GM13977 (cell line): ENCODE data around the gene FAM78A.
"Not testable (repeated sequence)": the region's sequence is repeated elsewhere in the genome, so short reads cannot be mapped to it uniquely, and the experiment has no call there.

ENCODE experiments used
- DNase-seq: peaks from one replicate; pipeline ENCODE4 v3.0.0; 2012; ENCODE audit warnings: low spot score
- CTCF ChIP-seq: IDR thresholded peaks from 2 replicates; pipeline ENCODE4 v1.5.1; 2012; ENCODE audit warnings: mild to moderate bottlenecking, control low read depth; ENCODE audit not compliant: insufficient read depth; ENCODE audit errors: extremely low read depth, missing control alignments
- in situ Hi-C: fragments of 300-500 bp; cut with MboI; formaldehyde crosslinking; loops from one replicate; pipeline ENCODE4 v1.12.0; 2022; ENCODE audit warnings: low sequenced_read_pairs, low pct_unique_long_range_greater_than_20kb, mixed read lengths, inconsistent platforms; ENCODE audit not compliant: unreplicated experiment

Gene FAM78A

GRCh38 chr9:131254626-131255025 lies 21.7 kb downstream of the FAM78A start:
- TF ChIP-seq CTCF, result no peak
- in situ Hi-C loops, result no loop called here
- no peak for DNase-seq

GRCh38 chr9:131253891-131254491 lies 22.3 kb downstream of the FAM78A start:
- no peak for TF ChIP-seq CTCF
- DNase-seq, result peak; percentile 62
- in situ Hi-C loops, result no loop called here

- in situ Hi-C loops, result no loop called here
- TF ChIP-seq CTCF, result no peak
- DNase-seq, result no peak
These were observed 24.2 kb downstream of the FAM78A start for GRCh38 chr9:131252120-131252519.

- DNase-seq, result no peak
- TF ChIP-seq CTCF, result no peak
- in situ Hi-C loops, result no loop called here
These were observed 29.7 kb downstream of the FAM78A start for GRCh38 chr9:131246618-131247017.

GRCh38 chr9:131244331-131244730 lies 32.0 kb downstream of the FAM78A start:
- in situ Hi-C loops, DNase-seq: not testable (repeated sequence)

- in situ Hi-C loops, result no loop called here
- no peak for DNase-seq
- TF ChIP-seq CTCF, result no peak
These were observed 36.0 kb downstream of the FAM78A start for GRCh38 chr9:131240047-131240921.

GRCh38 chr9:131239161-131239975 lies 36.9 kb downstream of the FAM78A start:
- in situ Hi-C loops, result no loop called here
- no peak for TF ChIP-seq CTCF
- DNase-seq, result no peak
